Nephron (organoid): ENCODE measurements around the gene KRT23.

ENCODE experiments used
- H3K27ac Mint-ChIP-seq, 3 experiments: 2 replicates each; pipeline ENCODE4 v1.8.0; 2020; ENCODE audit warnings: mixed read lengths in 3 of 3, mild to moderate bottlenecking in 2 of 3, moderate library complexity in 1 of 3
- H3K27me3 Mint-ChIP-seq: 2 replicates; pipeline ENCODE4 v1.8.0; 2021; ENCODE audit warnings: low read depth, mild to moderate bottlenecking, moderate library complexity, mixed read lengths
- H3K36me3 Mint-ChIP-seq: 2 replicates; pipeline ENCODE4 v1.8.0; 2020; ENCODE audit warnings: low read depth, mixed read lengths
- H3K4me1 Mint-ChIP-seq: 2 replicates; pipeline ENCODE4 v1.8.0; 2020; ENCODE audit warnings: mixed read lengths
- H3K4me3 Mint-ChIP-seq, 3 experiments: 2 replicates each; pipeline ENCODE4 v1.8.0; 2020; ENCODE audit warnings: mild to moderate bottlenecking in 3 of 3, mixed read lengths in 3 of 3, moderate library complexity in 2 of 3
- H3K9me3 Mint-ChIP-seq: 2 replicates; pipeline ENCODE4 v1.8.0; 2020; ENCODE audit warnings: mixed read lengths
- TF ChIP-seq, protein P1 (sequence below), 3 experiments: fragments of 200-600 bp; sonication (generic); IDR thresholded peaks; one replicate each; pipeline ENCODE4 v1.5.0; 2021; ENCODE audit warnings: antibody characterized with exemption in 3 of 3; ENCODE audit not compliant: unreplicated experiment in 3 of 3

Gene KRT23

DNA sequence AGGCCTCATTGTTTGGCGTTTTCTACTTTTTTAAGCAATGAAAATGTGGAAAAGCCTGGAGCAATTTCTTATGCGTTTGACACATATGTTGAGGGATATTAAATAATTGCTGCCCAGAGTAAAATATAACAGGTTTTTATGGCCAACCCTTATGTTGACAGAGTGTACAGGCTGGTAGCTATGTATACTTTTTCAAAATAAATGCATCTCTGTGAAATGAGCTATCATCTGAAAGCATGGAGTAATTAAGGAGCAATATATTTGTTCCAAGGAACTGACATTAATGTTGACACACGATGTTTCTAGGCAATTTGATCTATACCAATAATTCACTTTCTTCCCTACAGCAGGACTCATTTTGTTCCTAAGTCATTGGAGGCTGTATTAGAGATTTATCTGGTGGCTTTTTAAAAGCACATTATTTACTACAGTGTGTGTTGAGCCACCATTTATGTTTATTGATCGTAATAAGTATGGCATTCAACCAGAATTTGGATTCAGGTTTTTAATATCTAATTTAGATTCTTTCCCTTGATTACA is 40.5 kb downstream of the KRT23 start:
- H3K4me1 Mint-ChIP-seq = no peaks in the 10 kb centered on the region
- no peaks in the 10 kb centered on the region for H3K36me3 Mint-ChIP-seq
- TF ChIP-seq, protein P1, sequence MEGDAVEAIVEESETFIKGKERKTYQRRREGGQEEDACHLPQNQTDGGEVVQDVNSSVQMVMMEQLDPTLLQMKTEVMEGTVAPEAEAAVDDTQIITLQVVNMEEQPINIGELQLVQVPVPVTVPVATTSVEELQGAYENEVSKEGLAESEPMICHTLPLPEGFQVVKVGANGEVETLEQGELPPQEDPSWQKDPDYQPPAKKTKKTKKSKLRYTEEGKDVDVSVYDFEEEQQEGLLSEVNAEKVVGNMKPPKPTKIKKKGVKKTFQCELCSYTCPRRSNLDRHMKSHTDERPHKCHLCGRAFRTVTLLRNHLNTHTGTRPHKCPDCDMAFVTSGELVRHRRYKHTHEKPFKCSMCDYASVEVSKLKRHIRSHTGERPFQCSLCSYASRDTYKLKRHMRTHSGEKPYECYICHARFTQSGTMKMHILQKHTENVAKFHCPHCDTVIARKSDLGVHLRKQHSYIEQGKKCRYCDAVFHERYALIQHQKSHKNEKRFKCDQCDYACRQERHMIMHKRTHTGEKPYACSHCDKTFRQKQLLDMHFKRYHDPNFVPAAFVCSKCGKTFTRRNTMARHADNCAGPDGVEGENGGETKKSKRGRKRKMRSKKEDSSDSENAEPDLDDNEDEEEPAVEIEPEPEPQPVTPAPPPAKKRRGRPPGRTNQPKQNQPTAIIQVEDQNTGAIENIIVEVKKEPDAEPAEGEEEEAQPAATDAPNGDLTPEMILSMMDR (IDR thresholded peaks at IDR 0.05; ENCODE audit: unreplicated experiment in 3 of 3) = no peak
- no peak overlapping the region for H3K27ac Mint-ChIP-seq
- H3K4me3 Mint-ChIP-seq = no peak overlapping the region
- H3K9me3 Mint-ChIP-seq = no peaks in the 10 kb centered on the region
- peaks cover 17% of the 10 kb centered on the region for H3K27me3 Mint-ChIP-seq

DNA sequence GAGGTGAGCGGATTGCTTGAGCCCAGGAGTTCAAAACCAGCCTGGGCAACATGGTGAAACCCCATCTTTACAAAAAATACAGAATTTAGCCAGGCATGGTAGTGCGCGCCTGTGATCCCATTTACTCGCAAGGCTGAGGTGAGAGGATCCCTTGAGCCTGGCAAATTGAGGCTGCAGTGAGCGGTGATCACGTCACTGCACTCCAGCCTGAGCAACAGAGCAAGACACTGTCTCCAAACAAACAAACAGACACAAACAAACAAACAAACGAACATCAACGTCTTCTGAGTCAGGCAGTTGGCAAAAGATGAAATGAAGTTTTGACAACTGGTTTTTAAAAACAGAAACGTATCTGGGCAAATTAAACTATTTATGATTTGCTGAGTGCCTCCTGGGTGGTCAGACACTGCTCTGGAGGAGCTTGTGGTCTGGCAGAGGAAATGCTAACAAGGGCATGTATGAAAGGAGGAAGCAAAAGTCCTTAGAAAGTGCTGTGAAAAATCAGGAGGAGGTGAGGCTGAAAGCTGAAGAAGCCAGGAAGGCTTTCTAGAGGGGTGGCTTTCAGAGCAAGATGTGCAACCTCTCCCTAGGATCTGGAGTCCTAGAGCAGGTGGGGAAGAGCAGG is 42.2 kb downstream of the KRT23 start:
- peaks cover 17% of the 10 kb centered on the region for H3K27me3 Mint-ChIP-seq
- H3K27ac Mint-ChIP-seq = no peak overlapping the region
- TF ChIP-seq, protein P1 (IDR thresholded peaks at IDR 0.05; ENCODE audit: unreplicated experiment in 3 of 3) = no peak
- no peaks in the 10 kb centered on the region for H3K9me3 Mint-ChIP-seq
- H3K36me3 Mint-ChIP-seq = no peaks in the 10 kb centered on the region
- H3K4me3 Mint-ChIP-seq = no peak overlapping the region
- no peaks in the 10 kb centered on the region for H3K4me1 Mint-ChIP-seq

- Mint-ChIP-seq H3K36me3 (no peaks in the 10 kb centered on the region), H3K4me3 (no peak overlapping the region), H3K4me1 (no peaks in the 10 kb centered on the region), H3K27me3 (peaks cover 12% of the 10 kb centered on the region), H3K27ac (no peak overlapping the region), H3K9me3 (no peaks in the 10 kb centered on the region)
- TF ChIP-seq, protein P1 (IDR thresholded peaks at IDR 0.05; ENCODE audit: unreplicated experiment in 3 of 3) = no peak
These were observed 49.2 kb downstream of the KRT23 start for GRCh38 chr17:40888196-40888720.

DNA sequence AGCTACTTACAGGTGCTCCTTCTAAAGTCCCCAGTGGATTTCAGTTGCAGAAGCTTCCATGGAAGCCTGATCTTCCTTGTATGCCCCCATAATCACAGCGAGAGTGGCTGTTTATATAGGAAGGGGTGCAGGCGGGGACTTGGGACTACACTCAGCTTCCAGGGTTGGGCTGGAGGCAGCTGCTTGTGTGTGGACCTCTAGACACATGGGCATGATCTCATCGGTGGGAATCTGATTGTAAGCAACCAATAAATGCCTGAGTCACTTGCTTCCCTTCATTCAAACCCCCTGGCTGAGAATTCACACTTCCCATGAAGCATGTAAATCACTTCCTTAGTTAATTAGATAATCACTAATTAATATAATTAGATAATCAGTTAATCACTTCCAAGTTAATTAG is 51.4 kb downstream of the KRT23 start:
- no peaks in the 10 kb centered on the region for H3K36me3 Mint-ChIP-seq
- no peak overlapping the region for H3K4me3 Mint-ChIP-seq
- no peak overlapping the region for H3K27ac Mint-ChIP-seq
- H3K27me3 Mint-ChIP-seq = peaks cover 14% of the 10 kb centered on the region
- H3K4me1 Mint-ChIP-seq = no peaks in the 10 kb centered on the region
- TF ChIP-seq, protein P1 (IDR thresholded peaks at IDR 0.05; ENCODE audit: unreplicated experiment in 3 of 3) = no peak
- no peaks in the 10 kb centered on the region for H3K9me3 Mint-ChIP-seq

DNA sequence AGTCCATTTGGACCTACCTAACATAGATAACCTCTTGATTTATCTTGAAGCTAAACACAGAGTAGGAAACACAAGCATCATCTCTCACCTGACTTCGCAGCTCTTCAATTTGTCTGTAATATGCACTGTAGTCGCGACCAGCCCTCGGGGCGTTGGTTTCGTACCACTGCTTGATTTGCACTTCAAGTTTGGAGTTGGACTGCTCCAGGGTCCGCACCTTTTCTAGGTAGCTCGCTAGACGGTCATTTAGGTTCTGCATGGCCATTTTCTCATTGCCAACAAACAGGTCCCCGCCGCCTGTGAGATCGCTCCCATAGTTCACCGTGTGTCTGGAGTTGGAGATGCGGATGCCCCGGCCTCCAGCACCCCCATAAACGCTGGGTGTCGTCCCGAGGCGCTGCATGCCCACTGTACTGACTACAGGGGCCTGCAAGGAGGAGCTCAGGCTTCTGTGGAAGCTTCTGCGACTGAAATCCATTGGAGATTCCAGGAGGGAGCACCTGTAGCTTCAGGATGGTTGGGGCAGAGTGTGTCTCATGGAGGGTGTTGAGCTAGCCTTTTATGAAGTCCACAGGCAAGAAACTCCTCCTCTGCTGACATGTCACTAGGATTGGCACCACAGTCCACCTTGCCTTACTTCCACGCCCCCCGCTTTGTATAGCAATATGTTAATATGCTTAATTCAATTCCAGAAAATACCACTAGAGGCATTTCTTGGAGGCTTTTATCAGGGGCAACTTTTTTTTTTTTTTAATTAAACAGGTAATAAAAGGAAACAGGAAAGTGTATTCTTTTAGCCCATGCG is 52.5 kb downstream of the KRT23 start, which contains the start of gene KRT20:
Gene KRT20, minus strand, starts transcription at position 535 of the 805 bp plus-strand sequence. Its CDS starts 57 bp downstream, at position 478.
- Mint-ChIP-seq H3K27me3 (peaks cover 14% of the 10 kb centered on the region), H3K4me1 (no peaks in the 10 kb centered on the region), H3K4me3 (no peak within 1 kb of the TSS), H3K27ac (no peak within 1 kb of the TSS), H3K9me3 (no peaks in the 10 kb centered on the region), H3K36me3 (no peaks in the 10 kb centered on the region)
- TF ChIP-seq, protein P1 (IDR thresholded peaks at IDR 0.05; ENCODE audit: unreplicated experiment in 3 of 3) = no peak
